Measurements from ENCODE around the gene APOE.

- TF ChIP-seq PHF8 (CRISPR knock-in tag; IDR thresholded peaks at IDR 0.05) (no peak), EZH2 (conservative IDR thresholded peaks at IDR 0.05; ENCODE audit: low read depth, low read length) (no peak), ETS1 (CRISPR knock-in tag; IDR thresholded peaks at IDR 0.05) (no peak), CTCF (CRISPR knock-in tag; IDR thresholded peaks at IDR 0.05) (no peak), EED (CRISPR knock-in tag; IDR thresholded peaks at IDR 0.05) (no peak), ZNF24 (IDR thresholded peaks at IDR 0.05) (no peak), ZZZ3 (CRISPR knock-in tag; IDR thresholded peaks at IDR 0.05; ENCODE audit: borderline replicate concordance) (no peak), FIP1L1 (IDR thresholded peaks at IDR 0.05; ENCODE audit: borderline replicate concordance, insufficient read depth, low read depth, low read length) (no peak), ZFAT (CRISPR knock-in tag; conservative IDR thresholded peaks at IDR 0.05) (no peak), HDAC6 (IDR thresholded peaks at IDR 0.05; ENCODE audit: low read depth, low read length) (no peak), FOSL2 (CRISPR knock-in tag; IDR thresholded peaks at IDR 0.05) (no peak), HNF4G (IDR thresholded peaks at IDR 0.05; ENCODE audit: borderline replicate concordance, low read depth, low read length) (no peak), HNF4G (CRISPR knock-in tag; IDR thresholded peaks at IDR 0.05; ENCODE audit: borderline replicate concordance, low read depth) (no peak)
Observed at GRCh38 chr19:44957526-44957925, 51.9 kb downstream of the APOE start.

All from HepG2 (cell line).